GM21825 (cell line): ENCODE measurements around the gene PDILT.

ENCODE experiments used
- ATAC-seq: cut with Tn5 transposase; IDR thresholded peaks from one replicate; pipeline ENCODE4 v1.9.1; 2021; ENCODE audit warnings: mild to moderate bottlenecking, moderate library complexity; ENCODE audit not compliant: unreplicated experiment

PDILT gene

GRCh38 chr16:20364051-20364450 is 40.5 kb downstream of the PDILT start:
- ATAC-seq, result no peak

DNA sequence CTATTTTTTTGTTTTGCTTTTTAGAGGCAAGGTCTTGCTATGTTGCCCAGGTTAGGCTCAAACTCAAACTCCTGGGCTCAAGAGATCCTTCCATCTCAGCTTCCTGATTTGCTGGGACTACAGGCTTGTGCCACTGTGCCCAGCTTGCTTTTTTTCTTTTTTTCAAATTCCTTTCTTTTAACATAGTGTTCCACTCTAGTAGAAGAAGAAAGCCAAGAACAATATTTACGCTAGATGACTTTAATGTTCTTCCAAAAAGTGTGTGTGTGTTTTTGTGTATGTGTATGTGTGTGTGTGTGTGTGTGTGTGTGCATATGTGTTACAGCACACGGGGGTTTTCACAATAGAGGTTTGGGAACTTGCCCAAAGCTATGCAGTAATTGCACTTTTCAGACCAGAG is 41.3 kb downstream of the PDILT start:
- ATAC-seq, result no peak

DNA sequence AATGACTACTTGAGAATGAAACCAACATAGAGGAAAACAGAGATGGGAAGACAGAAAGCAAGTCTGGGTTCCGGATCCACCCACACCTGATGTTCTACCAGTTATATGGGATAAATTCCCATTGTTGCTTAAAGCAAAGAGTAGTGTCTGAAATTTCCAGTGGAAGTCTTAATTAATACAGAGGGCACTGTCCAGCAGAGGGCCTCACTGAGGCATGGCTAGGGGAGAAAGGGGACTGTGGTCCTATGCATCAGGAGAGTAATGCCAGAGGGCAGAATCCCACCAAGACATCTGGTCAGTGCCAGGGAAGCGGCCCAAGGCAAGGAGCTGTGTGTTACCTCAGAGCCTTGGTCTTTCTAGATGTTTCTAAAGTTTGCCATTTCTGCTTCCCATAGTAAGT is 44.5 kb downstream of the PDILT start:
- ATAC-seq, result no peak

GRCh38 chr16:20355114-20355782 is 49.3 kb downstream of the PDILT start:
- no peak for ATAC-seq

DNA sequence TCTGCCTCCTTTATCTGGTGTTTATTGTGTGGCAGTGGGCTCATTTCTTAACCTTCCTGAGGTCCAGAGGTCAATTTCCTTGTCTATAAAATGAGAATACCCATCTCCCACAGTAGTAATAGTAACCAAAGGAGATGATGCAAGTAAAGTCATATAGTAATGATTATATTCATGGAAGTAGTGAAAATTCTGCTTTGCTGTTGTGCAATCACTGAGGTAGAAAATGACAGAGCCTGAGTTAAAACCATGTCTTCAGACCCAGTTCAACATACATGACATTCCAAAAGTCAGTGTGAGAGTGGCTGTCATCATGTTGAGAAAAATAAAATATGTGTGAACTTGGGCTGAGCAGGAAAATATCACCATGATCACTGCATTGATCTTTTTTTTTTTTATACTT is 51.2 kb downstream of the PDILT start:
- ATAC-seq, result no peak

DNA sequence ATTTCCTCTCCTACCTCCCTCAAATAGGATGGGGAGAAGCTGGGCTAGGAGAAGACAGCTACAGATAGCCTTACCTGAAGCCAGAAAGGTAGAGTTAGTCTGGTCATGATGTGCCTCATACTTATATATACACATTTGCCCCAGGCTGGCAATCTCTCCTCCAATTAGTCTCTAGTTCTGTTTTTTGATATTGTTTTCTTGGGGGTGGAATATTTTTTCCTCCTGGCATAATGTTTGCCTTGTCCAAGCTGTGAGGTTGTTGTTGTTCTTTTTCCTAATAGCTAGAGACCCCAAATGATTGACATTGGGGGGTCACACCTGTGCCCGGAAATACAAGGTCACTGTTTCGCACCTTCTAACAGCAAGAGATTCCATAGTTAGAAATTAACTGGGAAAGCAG is 51.9 kb downstream of the PDILT start, which contains the start of gene UMOD:
Gene UMOD (minus strand): TSS at position 101 of the 400 bp plus-strand sequence. CDS start 1,978 bp downstream, outside the sequence.
- no peak for ATAC-seq

GRCh38 chr16:20349615-20350014 is 54.9 kb downstream of the PDILT start:
- no peak for ATAC-seq

DNA sequence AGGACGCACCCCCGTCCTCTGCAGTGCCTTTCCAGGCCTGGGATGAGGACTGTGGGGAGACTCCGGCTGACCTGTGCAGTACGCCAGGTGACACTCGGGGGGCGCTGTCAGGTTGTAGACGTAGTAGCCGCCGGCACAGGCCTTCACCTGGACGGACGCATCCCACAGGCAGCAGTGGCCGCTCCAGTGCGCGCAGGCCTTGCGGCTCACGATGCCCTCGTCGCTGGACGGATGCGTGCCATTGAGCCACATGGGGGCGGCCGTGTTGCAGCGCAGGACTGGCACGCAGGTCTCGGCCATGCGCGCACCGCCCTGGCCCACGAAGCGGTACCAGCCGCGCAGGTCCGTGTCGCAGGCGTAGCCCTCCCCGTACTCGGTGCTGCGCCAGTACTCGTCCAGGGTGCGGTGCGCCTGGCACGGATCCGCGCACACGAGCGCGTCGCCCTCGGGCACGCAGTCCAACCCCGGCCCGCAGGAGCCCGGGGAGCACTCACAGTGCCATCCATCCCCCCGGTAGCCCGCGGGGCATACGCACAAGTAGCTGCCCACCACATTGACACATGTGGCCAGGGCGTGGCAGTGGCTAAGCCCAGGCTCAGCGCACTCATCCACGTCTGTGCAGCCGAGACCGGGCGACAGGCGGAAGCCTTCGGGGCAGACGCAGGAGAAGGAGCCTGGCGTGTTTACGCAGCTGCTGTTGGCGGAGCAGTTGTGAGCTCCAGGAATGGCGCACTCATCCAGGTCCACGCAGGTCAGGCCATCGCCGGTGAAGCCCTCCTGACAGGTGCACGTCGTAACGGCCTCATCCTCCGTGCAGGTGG is 56.0 kb downstream of the PDILT start:
- ATAC-seq, result no peak

GRCh38 chr16:20347666-20348364 is 56.7 kb downstream of the PDILT start:
- ATAC-seq, result no peak

GRCh38 chr16:20344611-20345010 is 59.9 kb downstream of the PDILT start:
- no peak for ATAC-seq

DNA sequence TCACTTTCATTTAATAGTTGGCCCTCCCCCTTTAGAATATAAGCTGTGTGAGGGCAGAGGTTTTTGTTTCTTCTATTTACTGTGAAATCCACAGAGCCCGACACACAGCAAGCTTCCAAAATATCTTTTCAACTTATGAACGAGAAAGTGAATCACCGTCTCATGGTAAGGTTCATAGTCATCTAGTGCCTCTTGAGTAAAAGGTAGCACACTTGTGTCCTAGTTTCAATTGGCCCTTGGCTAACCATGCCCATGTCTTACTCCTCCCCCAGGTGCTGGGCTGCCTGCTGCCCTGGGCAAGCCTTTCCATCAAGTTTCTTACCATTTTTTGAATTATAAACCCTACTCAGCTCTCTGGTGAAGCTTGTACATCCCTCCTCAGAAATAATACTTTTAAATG is 64.8 kb downstream of the PDILT start:
- ATAC-seq, result no peak

DNA sequence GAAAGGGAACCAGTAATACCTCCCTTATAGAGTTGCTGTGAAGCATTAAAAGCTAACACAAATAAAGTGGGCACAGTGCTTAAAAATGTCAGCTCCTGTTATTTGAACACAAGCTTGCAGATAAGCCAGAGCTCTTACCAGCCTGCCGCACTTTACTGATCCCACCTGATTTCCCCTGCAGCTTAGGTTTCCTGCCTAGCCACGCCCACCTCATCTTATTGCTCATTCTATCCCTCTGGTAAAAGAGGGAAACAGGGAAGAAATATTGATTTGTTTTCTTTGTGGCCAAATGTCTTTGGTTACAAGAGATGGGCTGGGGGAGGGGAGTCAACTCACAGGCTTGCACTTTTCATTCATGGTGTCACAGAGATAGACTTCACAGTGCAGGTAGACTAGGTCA is 67.6 kb downstream of the PDILT start:
- ATAC-seq, result no peak

GRCh38 chr16:20334396-20334795 is 70.1 kb downstream of the PDILT start:
- ATAC-seq, result no peak

DNA sequence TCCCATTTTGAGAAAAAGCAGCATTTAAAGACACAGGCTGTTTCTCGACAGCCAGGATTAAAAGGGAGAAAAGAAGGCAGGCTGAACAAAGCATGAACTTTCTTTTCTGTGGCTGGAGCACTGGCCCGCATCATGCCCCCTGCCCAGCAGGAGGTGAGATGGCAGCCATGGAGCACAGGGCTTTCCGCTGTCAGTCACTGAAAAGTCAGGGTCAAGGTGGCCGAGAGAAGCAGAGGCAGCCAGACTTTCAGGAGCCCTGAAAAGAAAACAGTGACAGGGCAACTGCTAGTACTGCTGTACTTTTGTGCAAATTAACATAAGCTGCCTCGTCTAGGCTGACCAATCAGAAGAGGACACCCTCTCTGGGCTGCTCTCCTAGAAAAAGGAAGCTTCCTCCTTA is 71.4 kb downstream of the PDILT start:
- ATAC-seq, result no peak

DNA sequence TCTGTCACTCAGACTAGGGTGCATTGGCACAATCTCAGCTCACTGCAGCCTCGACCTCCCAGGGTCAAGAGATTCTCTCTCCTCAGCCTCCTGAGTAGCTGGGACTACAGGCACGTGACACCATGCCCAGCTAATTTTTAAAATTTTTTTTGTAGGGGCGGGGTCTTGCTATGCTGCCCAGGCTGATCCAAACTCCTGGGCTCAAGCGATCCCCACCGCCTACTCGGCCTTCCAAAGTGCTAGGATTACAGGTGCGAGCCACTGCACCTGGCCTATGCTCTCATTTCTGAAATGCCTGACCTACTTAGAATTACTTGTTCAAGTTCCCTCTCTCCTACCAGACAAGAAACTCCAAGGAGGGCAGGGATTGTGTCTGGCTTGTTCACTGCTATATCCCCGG is 72.1 kb downstream of the PDILT start:
- ATAC-seq, result no peak

DNA sequence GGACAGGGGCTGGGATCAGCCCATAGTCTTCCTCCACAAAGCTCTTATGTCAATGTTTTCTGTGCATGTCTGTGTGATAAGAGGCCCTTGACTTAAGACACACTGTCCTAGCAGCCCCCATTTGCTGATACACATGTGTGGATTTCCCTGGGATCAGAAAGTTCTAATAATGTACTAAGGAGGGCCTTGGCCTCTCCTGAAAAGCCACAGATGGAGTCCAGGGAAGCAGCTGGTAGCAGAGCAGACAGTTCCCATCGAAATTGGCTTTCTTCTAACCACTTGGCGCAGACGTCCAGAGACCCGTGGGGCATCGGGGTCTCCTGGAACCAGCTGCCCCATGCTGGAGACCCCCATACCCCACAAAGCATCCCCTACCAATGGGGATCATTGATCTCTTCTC is 72.9 kb downstream of the PDILT start:
- no peak for ATAC-seq

- ATAC-seq, result no peak
Observed at GRCh38 chr16:20329392-20330138, 75.0 kb downstream of the PDILT start.

DNA sequence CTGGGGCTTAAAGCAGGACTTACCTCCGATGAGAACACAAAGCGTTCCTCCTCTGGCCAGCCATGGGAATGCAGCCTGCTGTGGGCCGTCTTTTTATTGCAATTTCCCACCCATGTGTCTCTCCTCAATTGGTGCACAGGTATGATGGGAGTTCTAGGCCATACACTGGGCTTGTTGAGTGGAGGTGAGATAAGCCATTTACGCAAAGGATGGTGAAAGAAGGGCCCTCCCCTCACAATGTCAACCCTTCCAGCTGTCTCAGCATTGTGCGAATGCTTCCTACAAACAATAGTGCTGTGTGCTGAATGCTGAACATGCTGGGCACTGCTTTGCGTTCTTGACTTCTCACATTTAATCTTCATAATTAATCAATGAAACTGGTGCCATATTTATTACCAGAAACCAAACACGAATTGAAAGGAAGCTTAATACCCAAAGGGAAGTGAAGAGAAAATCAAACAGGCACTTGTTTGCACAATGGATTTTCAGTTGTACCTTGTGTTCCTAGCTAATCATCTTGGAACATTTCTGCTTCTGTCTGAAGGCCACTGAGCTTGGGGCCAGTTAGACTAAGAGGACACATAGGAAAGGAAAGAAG is 77.0 kb downstream of the PDILT start, which contains the start of gene GP2:
Gene GP2 (minus strand): TSS at position 70 of the 598 bp plus-strand sequence. CDS start 1,082 bp downstream, outside the sequence.
- no peak for ATAC-seq

DNA sequence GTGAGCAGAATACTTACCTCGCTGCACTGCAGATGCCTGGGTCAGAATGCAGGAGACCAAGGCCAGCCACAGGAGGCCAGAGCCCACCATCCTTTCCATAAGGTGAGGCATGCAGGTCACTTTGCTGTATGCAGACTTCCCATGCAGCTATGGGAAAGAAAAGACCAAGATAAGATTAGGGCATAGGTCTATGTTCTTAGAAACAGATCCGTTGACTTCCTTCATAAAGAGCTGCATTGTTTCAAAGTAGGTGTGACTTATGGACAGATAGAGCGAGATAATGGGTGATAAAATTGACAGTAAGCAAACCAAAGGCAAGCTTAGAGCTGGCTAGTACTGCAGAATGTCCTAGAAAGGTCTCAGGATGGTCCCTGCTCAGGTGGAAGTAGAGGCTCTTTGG is 78.2 kb downstream of the PDILT start:
- ATAC-seq, result no peak

DNA sequence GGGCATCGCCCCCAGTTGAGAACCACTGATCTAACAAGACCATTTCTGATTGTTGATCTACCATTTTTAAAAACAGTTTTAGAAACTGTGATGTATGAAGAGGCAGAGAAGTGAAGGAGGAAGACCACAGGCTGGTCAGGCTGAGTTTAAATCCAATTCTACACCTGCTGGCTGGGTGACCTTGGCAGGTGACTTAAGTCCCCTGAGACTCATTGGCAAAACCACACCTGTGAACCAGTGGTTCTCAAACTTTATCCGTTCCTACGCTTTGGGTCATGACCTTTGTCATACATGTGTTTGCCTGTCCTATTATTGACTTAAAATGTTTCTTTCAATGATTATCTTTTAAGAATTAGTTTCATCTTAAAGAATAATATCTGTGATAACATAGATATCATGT is 79.5 kb downstream of the PDILT start:
- ATAC-seq, result no peak
